GM08714 (cell line): Measurements from ENCODE around the gene CLIP2.
"Not testable (repeated sequence)": the region's sequence is repeated elsewhere in the genome, so short reads cannot be mapped to it uniquely, and the experiment has no call there.

Experiments
- H3K4me3 ChIP-seq: fragments of 200-500 bp; sonication (Bioruptor generic); 2 replicates; pipeline ENCODE4 v1.5.1; 2014; ENCODE audit warnings: mild to moderate bottlenecking, low read length, inconsistent platforms
- ZNF274 ChIP-seq: IDR thresholded peaks from 2 replicates; pipeline ENCODE4 v1.6.1; 2012; ENCODE audit warnings: mild to moderate bottlenecking, low read depth, low read length

Gene CLIP2

DNA sequence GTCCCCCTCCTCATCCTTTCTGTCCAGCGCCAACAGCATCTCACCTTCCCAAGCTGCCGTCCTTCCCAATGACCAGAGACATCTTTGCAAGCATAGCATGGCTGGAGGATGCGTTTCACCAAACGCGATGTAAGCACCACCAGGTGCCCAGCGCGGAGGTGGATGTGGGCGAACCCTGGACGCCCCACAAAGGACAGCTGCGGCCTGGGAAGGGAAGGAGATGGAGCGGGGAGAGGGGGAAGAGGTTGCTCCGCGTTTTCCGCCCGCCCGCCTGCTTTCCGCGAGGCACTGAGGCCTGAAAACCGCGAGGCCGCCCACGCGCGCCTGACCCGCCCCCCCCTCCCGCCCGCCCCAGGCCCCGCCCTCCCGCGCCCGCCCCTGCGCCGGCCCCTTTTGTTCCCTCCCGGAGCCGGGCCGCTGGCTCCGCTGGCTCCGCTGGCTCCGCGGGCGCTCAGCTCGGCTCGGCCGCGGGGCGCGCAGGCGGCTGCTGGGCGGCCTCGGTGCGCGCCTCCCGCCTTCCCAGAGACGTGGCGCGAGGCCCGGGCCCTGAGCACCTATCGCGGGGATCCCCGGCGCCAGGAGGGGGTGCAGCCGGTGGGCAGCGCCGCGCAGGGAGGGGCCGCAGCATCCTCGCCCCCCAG is at the start of gene CLIP2:
CLIP2 (plus strand) TSS at position 390 of the 641 bp plus-strand sequence. CDS start 28,140 bp downstream, outside the sequence.
- H3K4me3 ChIP-seq, result peak within 1 kb of the TSS; percentile 90
- TF ChIP-seq ZNF274, result no peak

DNA sequence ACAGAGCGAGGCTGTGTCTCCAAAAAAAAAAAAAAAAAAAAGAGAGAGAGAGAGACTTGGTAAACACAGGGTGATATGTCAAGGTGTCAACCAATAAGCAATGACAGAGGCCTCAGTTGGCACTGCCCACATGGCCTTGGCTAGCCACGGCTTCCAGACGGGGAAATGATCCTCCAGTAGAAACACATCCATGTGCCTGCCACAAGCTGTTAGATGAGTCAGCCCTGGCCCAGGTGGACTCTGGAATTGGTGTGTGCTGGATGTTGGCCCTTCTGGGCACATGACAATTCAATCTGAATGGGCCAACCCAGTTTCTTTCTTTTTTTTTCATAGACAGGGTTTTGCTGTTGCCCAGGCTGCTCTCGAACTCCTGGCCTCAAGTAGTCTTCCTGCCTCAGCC is 48.7 kb upstream of the CLIP2 start:
- no peak for TF ChIP-seq ZNF274
- no peak overlapping the region for H3K4me3 ChIP-seq

DNA sequence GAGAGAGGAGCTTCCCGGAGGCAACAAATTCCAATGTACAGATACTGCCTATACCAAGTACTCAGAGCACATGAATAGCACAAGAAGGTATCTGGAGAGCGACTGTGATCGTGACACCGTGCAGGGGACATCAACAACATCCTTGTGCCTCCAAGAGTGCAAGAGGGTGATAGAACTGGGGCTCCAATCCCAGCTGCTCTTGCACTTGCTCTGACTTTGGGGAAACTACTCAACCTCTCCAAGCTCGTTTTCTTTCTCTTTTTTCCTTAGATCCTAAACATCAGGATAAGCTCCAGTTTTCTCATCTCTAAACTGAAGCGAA is 47.1 kb upstream of the CLIP2 start:
- TF ChIP-seq ZNF274, result no peak
- no peak overlapping the region; the same call in 1 of the 2 replicates for H3K4me3 ChIP-seq

DNA sequence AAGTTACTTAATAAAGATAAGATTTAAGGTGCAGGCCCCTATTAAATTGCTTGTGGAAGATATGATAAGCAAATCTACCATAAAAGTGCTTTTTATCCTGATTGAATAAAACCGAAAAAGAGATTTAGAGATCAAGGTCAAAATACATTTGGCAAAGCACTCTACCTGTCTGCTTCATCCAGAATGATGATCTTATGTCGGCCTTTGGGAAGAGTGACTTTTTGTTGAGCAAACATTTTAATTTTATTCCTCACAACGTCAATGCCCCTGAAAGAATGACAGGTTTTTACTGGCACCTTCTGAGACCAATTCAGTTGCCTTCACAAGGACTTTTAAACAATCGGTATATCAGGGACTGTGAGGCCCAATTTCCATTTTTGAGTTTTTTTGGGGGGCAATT is 42.7 kb upstream of the CLIP2 start:
- no peak overlapping the region for H3K4me3 ChIP-seq
- TF ChIP-seq ZNF274, result no peak

DNA sequence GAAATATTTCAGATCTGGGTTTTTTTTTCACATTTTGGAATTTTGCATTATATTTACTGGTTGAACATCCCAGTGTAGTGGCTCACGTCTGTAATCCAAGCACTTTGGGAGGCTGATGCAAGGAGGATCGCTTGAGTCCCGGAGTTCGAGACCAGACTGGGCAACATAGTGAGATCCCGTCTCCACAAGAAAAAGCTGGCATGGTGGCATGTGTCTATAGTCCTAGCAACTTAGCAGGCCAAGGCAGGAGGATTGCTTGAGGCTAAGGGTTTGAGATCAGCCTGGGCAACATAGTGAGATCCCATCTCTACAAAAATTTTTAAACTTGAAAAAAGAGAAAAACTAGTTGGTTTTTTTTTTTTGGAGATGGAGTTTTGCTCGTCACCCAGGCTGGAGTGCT is 41.1 kb upstream of the CLIP2 start:
- no peak overlapping the region for H3K4me3 ChIP-seq
- no peak for TF ChIP-seq ZNF274

DNA sequence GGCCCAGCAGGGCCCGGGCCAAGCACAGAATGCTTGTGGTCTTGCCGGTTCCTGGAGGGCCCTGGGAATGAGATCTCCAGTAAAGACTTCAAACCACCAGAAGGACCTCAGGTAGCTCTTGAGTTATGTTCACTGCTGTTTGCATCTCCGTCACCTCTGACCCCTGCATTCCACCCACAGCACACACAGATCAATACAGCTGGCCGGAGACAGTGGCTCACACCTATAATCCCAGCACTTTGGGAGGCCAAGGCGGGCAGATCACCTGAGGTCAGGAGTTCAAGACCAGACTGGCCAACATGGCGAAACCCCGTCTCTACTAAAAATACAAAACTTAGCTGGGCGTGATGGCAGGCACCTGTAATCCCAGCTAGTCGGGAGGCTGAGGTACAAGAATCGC is 40.1 kb upstream of the CLIP2 start:
- not testable (repeated sequence) for H3K4me3 ChIP-seq

DNA sequence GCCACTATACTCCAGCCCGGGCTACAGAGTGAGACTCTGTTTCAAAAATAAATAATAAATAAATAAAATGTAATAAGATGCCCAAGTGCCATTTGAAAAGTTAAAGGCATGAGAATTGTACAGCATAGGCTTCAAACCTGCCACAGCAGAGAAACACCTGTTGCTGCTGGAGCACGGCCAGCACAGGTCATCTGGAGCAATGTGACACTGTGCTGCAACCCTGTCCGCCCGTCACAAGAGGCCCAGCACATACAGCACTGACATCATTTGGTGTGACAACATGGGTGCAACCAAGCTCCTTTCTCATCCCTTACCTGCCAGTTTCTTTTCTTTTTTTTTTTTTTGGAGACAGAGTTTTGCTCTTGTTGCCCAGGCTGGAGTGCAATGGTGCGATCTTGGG is 36.3 kb upstream of the CLIP2 start:
- TF ChIP-seq ZNF274, result no peak
- H3K4me3 ChIP-seq, result peak overlapping the region; percentile 86

DNA sequence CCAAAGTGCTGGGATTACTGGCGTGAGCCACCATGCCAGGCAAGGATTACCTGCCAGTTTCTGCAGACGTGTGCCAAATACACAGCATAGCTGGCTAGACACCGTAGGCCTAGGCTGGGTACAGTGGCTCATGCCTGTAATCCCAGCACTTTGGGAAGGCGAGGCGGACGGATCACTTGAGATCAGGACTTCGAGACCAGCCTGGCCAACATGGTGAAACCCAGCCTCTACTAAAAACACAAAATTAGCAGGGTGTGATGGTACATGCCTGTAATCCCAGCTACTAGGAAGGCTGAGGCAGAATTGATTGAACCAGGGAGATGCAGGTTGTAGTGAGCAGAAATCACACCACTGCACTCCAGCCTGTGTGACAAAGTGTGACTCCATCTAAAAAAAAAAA is 35.9 kb upstream of the CLIP2 start:
- TF ChIP-seq ZNF274, result no peak

DNA sequence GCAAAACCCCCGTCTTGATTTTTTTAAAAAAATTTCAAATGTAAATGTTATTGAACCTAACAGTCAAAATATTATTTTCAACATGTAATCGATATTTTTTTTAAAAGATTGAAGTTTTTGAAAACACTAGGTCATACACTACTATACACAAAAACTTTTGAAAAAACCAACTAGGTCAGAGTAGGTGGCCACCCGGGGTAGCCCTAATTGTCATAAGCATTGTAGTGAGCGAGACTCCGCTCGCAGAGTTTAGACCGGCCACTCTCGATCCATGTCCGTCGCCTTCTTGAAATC is 35.4 kb upstream of the CLIP2 start:
- no peak for TF ChIP-seq ZNF274
- peak overlapping the region; percentile 86 for H3K4me3 ChIP-seq

More for the DNA sequence above, 35.9 kb upstream of the CLIP2 start:
- H3K4me3 ChIP-seq, result peak overlapping the region; percentile 86

DNA sequence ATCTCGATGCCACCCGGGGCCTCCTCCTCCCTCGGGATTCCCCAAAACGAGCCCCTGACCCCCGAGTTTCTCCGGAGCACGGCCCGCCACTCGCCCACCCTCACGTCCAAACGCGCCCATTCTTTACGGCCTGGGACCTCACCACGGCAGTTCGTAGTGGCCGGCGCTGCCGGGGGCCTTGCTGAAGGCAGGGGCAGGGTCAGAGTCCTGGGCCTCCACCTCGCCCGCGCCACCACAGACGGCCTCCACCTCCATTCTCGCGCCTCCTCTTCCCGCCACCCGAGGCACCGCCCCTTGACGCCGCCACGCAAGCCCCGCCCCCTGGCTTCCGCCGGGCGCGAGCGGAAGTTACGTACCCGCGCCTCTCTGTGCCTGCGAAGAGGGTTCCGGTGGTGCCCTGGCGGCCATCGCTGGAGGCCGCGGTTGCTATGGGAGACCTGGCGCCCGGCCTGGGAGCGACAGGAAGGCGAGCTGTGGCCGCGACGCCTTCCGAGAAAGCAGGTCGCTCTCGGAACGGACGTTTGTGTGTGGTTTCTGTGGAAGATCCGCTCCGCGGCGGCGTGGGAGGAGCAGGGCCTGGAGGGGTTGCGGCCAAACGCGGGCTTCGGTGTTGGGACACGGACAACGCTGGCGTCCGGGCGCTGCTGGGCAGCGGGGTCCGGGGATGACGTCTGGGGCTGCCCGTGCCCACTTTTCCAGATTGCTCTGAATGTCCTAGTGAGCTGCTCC is 34.9 kb upstream of the CLIP2 start, which contains the start of gene RFC2:
RFC2 (minus strand) TSS at position 271 of the 729 bp plus-strand sequence; CDS start at position 255, 16 bp downstream.
- no peak for TF ChIP-seq ZNF274
- peak within 1 kb of the TSS; percentile 86 for H3K4me3 ChIP-seq

DNA sequence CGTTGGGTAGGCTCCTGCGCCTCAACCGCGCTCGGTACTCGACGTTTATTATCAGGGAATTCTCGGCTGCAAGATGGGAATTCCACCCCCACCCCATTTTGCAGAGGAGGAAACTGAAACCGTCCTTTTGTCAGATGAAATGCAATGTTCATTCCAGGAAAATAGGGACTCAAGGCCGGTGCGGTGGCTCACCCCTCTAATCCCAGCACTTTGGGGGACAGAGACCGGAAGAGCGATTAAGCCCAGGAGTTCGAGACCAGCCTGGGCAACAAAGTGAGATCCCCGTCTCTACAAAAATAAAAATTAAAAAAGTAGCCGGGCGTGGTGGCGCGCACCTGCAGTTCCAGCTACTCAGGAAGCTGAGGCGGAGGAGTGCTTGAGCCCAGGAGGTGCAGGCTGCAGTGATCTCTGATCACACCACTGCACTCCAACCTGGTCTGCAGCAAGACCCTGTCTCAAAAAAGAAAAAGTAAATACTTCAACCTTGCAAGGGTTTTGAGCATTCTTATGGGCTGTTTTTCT is 34.3 kb upstream of the CLIP2 start:
- H3K4me3 ChIP-seq, result peak overlapping the region; percentile 70
- no peak for TF ChIP-seq ZNF274

DNA sequence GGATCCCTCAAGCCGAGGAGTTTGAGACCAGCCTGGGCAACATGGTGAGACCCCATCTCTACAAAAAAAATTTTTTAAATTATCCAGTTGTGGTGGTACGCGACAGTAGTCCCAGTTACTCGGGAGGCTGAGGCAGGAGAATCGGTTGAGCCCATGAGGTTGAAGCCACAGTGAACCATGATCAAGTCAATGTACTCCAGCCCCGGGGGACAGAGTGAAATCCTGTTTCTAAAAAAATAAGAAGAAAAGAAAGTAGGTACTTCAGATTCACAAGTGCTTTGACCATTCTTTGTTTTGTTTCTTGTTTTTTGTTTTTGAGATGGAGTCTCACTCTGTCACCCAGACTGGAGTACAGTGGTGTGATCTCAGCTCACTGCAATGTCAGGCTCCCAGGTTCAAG is 33.7 kb upstream of the CLIP2 start:
- H3K4me3 ChIP-seq, result peak overlapping the region; percentile 70; the same call in 1 of the 2 replicates

DNA sequence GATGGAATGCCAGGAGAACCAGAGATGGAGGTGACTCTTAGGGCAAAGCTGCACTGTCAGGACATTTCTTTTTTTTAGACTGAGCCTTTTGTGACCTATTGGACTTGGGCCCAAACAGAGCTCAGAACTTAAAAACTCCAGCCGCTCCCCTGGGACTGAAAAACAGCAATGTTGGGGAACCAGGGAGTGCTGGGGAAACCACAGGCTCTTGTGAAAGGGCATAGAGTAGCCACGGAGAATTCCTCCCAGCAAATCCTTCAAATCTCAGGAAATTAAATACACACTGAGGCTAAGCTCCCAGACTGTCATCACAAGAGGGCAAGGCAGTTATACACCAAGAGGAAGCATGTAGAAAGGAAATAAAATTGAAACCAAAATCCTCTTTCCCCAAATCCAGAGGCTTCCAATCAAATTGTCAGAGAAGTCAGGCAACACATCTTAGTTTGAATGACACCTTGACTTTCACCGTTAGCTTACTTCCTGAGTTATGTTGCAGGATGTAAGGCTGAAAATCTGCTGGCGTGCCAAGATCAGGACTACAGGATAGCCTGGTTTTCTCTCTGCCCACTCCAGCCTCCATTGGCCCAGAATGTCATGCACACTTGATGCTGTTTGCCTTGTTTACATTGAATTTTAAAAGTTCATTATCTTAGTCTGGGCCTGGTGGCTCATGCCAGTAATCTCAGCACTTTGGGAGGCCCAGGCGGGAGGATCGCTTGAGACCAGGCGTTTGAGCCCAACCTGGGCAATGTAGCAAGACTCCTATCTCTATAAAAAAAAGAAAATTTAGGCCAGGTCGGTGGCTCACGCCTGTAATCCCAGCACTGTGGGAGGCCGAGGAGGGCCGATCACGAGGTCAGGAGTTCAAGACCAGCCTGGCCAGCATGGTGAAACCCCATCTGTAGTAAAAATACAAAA is 32.5 kb upstream of the CLIP2 start:
- no peak overlapping the region for H3K4me3 ChIP-seq
- TF ChIP-seq ZNF274, result no peak

DNA sequence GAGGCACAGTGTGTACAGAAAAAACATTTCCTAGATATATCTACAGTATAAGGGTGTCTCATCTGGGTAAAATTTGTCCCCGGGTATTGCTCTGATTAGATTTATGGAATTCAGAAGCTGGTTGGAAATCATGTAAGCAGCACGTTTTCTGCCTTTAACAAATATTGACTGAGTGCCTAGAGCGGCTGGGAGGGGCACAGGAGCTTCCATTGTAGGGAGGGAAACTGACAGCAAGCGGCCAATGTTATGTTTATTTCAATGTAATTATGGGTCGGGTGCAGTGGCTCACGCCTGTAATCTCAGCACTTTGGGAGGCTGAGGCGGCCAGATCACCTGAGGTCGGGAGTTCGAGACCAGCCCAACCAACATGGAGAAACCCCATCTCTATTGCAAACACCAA is 30.6 kb upstream of the CLIP2 start:
- no peak for TF ChIP-seq ZNF274
- no peak overlapping the region for H3K4me3 ChIP-seq

DNA sequence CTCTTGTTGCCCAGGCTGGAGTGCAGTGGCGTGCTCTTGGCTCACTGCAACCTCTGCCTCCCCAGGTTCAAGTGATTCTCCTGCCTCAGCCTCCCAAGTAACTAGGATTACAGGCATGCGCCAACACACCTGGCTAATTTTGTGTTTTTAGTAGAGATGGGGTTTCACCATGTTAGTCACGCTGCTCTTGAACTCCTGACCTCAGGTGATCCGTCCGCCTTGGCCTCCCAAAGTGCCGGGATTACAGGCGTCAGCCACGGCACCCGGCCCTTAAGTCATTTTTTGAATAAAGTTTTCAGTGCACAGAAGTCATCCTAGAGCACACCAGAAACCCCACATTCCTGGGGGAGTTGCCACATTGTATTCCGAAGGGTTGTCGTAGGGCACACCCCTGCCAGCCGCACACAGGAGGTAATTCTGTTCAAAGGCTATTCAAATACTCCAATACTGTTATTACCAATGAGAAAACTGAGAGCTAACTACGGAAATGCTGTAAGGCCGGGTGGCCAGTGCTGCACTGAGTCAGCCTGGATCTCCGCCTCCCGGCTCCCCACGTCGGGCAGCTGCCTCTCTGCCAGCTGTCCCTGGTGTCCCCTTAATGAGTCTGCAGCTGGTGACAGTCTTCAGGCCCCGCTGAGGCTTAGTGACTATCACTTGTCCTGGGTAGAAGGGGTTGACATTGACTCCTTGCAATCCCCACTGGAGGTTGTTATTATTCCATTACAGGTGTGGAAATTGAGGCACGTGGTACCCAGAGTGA is 26.4 kb upstream of the CLIP2 start:
- TF ChIP-seq ZNF274, result no peak

More for the DNA sequence above, 26.4 kb upstream of the CLIP2 start:
- no peak overlapping the region for H3K4me3 ChIP-seq
